ENCODE measurements around the gene PTPRN.

PTPRN gene

GRCh38 chr2:219243291-219243761, 65.9 kb downstream of the PTPRN start:
- DNase-seq, result no peak

Data from T-helper 2 cell (primary cell).